GM12878 (cell line): Measurements from ENCODE around the gene UROC1. TPM values are rescaled to one million over a fixed set of nuclear protein-coding genes. Genes with fewer than 3 reads are reported as not detected.

Experiments
- ATAC-seq: fragments of 200-7000 bp; cut with Tn5 transposase; 3 replicates; pipeline ENCODE4 v1.9.1; 2020; ENCODE audit warnings: mild to moderate bottlenecking, moderate library complexity
- BruUV-seq: library from RNA; stranded (reverse); fragments of 400-500 nt; replicated peaks from 2 replicates; lab custom pipeline; 2021; lab: Mats Ljungman, UMichigan
- CTCF ChIA-PET: fragments of 300-600 bp; sonication (Branson Sonifier 250); formaldehyde crosslinking; extraction: SDS; loops from one replicate; lab custom pipeline; 2021; ENCODE audit warnings: inconsistent platforms; lab: Yijun Ruan, JAX
- POLR2A ChIA-PET: fragments of 350-600 bp; formaldehyde crosslinking; extraction: SDS; loops from one replicate; lab custom pipeline; 2021; ENCODE audit warnings: inconsistent platforms; lab: Charles Lee
- RAD21 ChIA-PET: fragments of 300-600 bp; sonication (Branson Sonifier 250); formaldehyde crosslinking; loops from one replicate; lab custom pipeline; 2023; ENCODE audit warnings: antibody characterized with exemption; ENCODE audit not compliant: unreplicated experiment; lab: Charles Lee
- SMC1A ChIA-PET: fragments of 300-600 bp; sonication (Branson Sonifier 250); formaldehyde crosslinking; loops from one replicate; lab custom pipeline; 2023; ENCODE audit not compliant: unreplicated experiment, uncharacterized antibody; lab: Charles Lee
- DNase-seq: peaks from one replicate; pipeline ENCODE4 v3.0.0-alpha.2; 2011; ENCODE audit warnings: low read depth, low spot score
- FAIRE-seq: peaks from 3 replicates; lab custom pipeline; 2011; peaks lifted over from hg19 to GRCh38; lab: Jason Lieb, UNC
- H2AFZ ChIP-seq: 2 replicates; pipeline ENCODE4 v1.6.0; 2011; ENCODE audit warnings: low read depth, low read length, control low read depth; ENCODE audit not compliant: control insufficient read depth
- H3K27ac ChIP-seq: 2 replicates; pipeline ENCODE4 v1.5.1; 2011; ENCODE audit warnings: control low read depth; ENCODE audit not compliant: control insufficient read depth, insufficient read depth
- H3K27me3 ChIP-seq, 2 experiments: replicated peaks in 1 of 2; 2 replicates each; pipeline versions ENCODE4 v1.6.0 to v1.6.1; 2011; ENCODE audit warnings: low read length in 1 of 2; ENCODE audit not compliant: control insufficient read depth in 2 of 2, insufficient read depth in 2 of 2
- H3K36me3 ChIP-seq, 2 experiments: 2 replicates each; pipeline ENCODE4 v1.5.1; 2011; ENCODE audit warnings: low read length in 1 of 2; ENCODE audit not compliant: control insufficient read depth in 2 of 2, insufficient read depth in 2 of 2
- H3K4me1 ChIP-seq: 2 replicates; pipeline ENCODE4 v1.6.1; 2011; ENCODE audit warnings: mild to moderate bottlenecking, low read length, moderate library complexity, mixed read lengths; ENCODE audit not compliant: control insufficient read depth, insufficient read depth
- H3K4me2 ChIP-seq: 2 replicates; pipeline ENCODE4 v1.6.0; 2011; ENCODE audit warnings: control low read depth; ENCODE audit not compliant: control insufficient read depth, insufficient read depth
- H3K4me3 ChIP-seq: fragments of 200-600 bp; sonication (generic); 2 replicates; pipeline ENCODE4 v1.5.1; 2016
- H3K79me2 ChIP-seq: 2 replicates; pipeline ENCODE4 v1.6.0; 2011; ENCODE audit warnings: low read length; ENCODE audit not compliant: control insufficient read depth, insufficient read depth
- H3K9ac ChIP-seq: 2 replicates; pipeline ENCODE4 v1.8.0; 2011; ENCODE audit warnings: low read length, control low read depth, mixed read lengths; ENCODE audit not compliant: control insufficient read depth, insufficient read depth
- H3K9me3 ChIP-seq: replicated peaks from 3 replicates; pipeline ENCODE4 v1.5.1; 2011; ENCODE audit warnings: mild to moderate bottlenecking, low read length; ENCODE audit not compliant: control insufficient read depth, insufficient read depth
- H4K20me1 ChIP-seq: 2 replicates; pipeline ENCODE4 v1.6.0; 2011; ENCODE audit not compliant: control insufficient read depth, insufficient read depth
- BCL3 ChIP-seq: IDR thresholded peaks from 2 replicates; pipeline ENCODE4 v1.6.1; 2011; ENCODE audit warnings: borderline replicate concordance, low read depth, mild to moderate bottlenecking, moderate library complexity, low read length; ENCODE audit not compliant: insufficient read depth, poor library complexity, severe bottlenecking
- CHD2 ChIP-seq: IDR thresholded peaks from 2 replicates; pipeline ENCODE4 v1.6.1; 2011; ENCODE audit warnings: low read depth, low read length, improper control_type of control experiment, borderline replicate concordance
- CTCF ChIP-seq, 3 experiments: IDR thresholded peaks in 2 of 3; conservative IDR thresholded peaks in 1 of 3; 2 replicates each; pipeline ENCODE4 v1.5.1; 2011; ENCODE audit warnings: low read depth in 3 of 3, low read length in 3 of 3, mild to moderate bottlenecking in 3 of 3, control low read depth in 2 of 3, moderate library complexity in 2 of 3, inconsistent platforms in 1 of 3, mixed read lengths in 1 of 3; ENCODE audit not compliant: control insufficient read depth in 2 of 3, insufficient read depth in 1 of 3; ENCODE audit errors: extremely low read depth in 1 of 3
- FOS ChIP-seq: IDR thresholded peaks from 3 replicates; pipeline ENCODE4 v1.6.1; 2011; ENCODE audit warnings: borderline replicate concordance; ENCODE audit not compliant: insufficient read length; ENCODE audit errors: extremely low read depth
- JUNB ChIP-seq: IDR thresholded peaks from 2 replicates; pipeline ENCODE4 v1.6.1; 2016; ENCODE audit warnings: antibody characterized with exemption, mild to moderate bottlenecking
- LARP7 ChIP-seq: fragments of 450-650 bp; IDR thresholded peaks from 2 replicates; pipeline ENCODE4 v1.6.1; 2017; ENCODE audit warnings: mild to moderate bottlenecking
- MTA2 ChIP-seq: fragments of 450-650 bp; IDR thresholded peaks from 2 replicates; pipeline ENCODE4 v1.6.1; 2016; ENCODE audit warnings: low read depth, mild to moderate bottlenecking, moderate library complexity
- MYB ChIP-seq: fragments of 150-350 bp; IDR thresholded peaks from 2 replicates; pipeline ENCODE4 v1.6.1; 2014; ENCODE audit warnings: mild to moderate bottlenecking, low read depth, low read length, borderline replicate concordance
- NFXL1 ChIP-seq: fragments of 450-650 bp; IDR thresholded peaks from 2 replicates; pipeline ENCODE4 v1.6.1; 2017; ENCODE audit warnings: antibody characterized with exemption, mild to moderate bottlenecking, borderline replicate concordance
- PML ChIP-seq: IDR thresholded peaks from 2 replicates; pipeline ENCODE4 v1.6.1; 2012; ENCODE audit warnings: low read length, inconsistent platforms
- USF2 ChIP-seq: IDR thresholded peaks from 2 replicates; pipeline ENCODE4 v1.6.1; 2011; ENCODE audit warnings: low read depth, low read length, improper control_type of control experiment, borderline replicate concordance
- ZNF217 ChIP-seq: fragments of 450-650 bp; IDR thresholded peaks from 2 replicates; pipeline ENCODE4 v1.6.1; 2017; ENCODE audit warnings: antibody characterized with exemption, mild to moderate bottlenecking
- ZNF622 ChIP-seq: fragments of 450-650 bp; IDR thresholded peaks from 2 replicates; pipeline ENCODE4 v1.6.1; 2017; ENCODE audit warnings: mild to moderate bottlenecking, inconsistent platforms
- WGBS: methylation state at CpG from one replicate; pipeline ENCODE4 v1.1.6; 2016; ENCODE audit warnings: low lambda C conversion rate; ENCODE audit not compliant: insufficient replicate concordance, insufficient coverage; ENCODE audit errors: missing lambda C conversion rate; 5-methylcytosine and 5-hydroxymethylcytosine counted together
- in situ Hi-C: fragments of 300-500 bp; cut with MboI; formaldehyde crosslinking; loops from 9 replicates; pipeline ENCODE4 v1.14.3; 2018; ENCODE audit warnings: mixed read lengths
- intact Hi-C: fragments of 100-400 bp; cut with micrococcal nuclease; formaldehyde crosslinking; loops from one replicate; pipeline ENCODE4 v1.14.2; 2022; ENCODE audit not compliant: unreplicated experiment
- polyA plus RNA-seq, 11 experiments: library from polyadenylated mRNA; depleted of rRNA in 4 of 11; unstranded in 6 of 11; stranded (reverse) in 5 of 11; fragments of >200 nt; fragmentation: Nextera tagmentation in 4 of 11; fragmentation: Illumina TruSeq in 1 of 11; extraction: Ambion mirVana in 4 of 11; extraction: Trizol in 1 of 11; gene quantifications; 1 replicate in 1 of 11; 2 replicates in 10 of 11; pipeline versions ENCODE4 v1.2.1 to v1.2.3, GENCODE V29; 2011 to 2016; ENCODE audit warnings: inconsistent platforms in 2 of 11, missing spikeins in 2 of 11, low read depth in 1 of 11
- total RNA-seq, 4 experiments: library from RNA; depleted of rRNA in 3 of 4; stranded (reverse); fragments of >200 nt in 3 of 4; fragmentation: Illumina TruSeq in 1 of 4; extraction: Trizol in 1 of 4; gene quantifications; 2 replicates each; pipeline versions ENCODE4 v1.2.1 to v1.2.3, GENCODE V29; 2013 to 2021

The UROC1 gene
- total and polyA plus RNA-seq, 10 of the 15 experiments (the other 5 are each of a cell fraction or from before 2014, with no cell fraction given), result 0.04 TPM; not detected in 9

- TF ChIP-seq BCL3, result no peak
- TF ChIP-seq MYB, result no peak
Observed at GRCh38 chr3:126448893-126449180, 68.7 kb downstream of the UROC1 start (continued).

GRCh38 chr3:126448136-126448892 lies 69.3 kb downstream of the UROC1 start:
- DNase-seq (no peak), ATAC-seq (no peak), FAIRE-seq (no peak)
- in situ Hi-C loops, result no loop called here
- peaks cover 8 to 10% of the 10 kb centered on the region in 2 experiments; a peak in 3 of 4 replicates for H3K36me3 ChIP-seq
- no peak overlapping the region for H3K27ac ChIP-seq
- intact Hi-C loops, result no loop called here
- no TSS peak for BruUV-seq
- no peak overlapping the region for H3K4me3 ChIP-seq
- POLR2A ChIA-PET, result no interaction called here
- H4K20me1 ChIP-seq, result no peaks in the 10 kb centered on the region
- SMC1A ChIA-PET, result interaction anchor here (0.8 kb wide), 1 partner anchor 14 kb away, joined by 4 read pairs; no protein-coding TSS in a partner anchor
- TF ChIP-seq NFXL1 (no peak), FOS (no peak), MTA2 (no peak), CHD2 (no peak), LARP7 (no peak), ZNF622 (no peak), JUNB (no peak), PML (no peak), CTCF (IDR thresholded peaks at IDR 0.05 in 2 of 3, conservative IDR thresholded peaks at IDR 0.05 in 1 of 3; ENCODE audit: control insufficient read depth in 2 of 3, extremely low read depth in 1 of 3, insufficient read depth in 1 of 3, low read depth in 3 of 3, low read length in 3 of 3) (no peak), USF2 (no peak), ZNF217 (no peak)
- CTCF ChIA-PET, result no interaction called here
- H3K9me3 ChIP-seq, result no peaks in the 10 kb centered on the region
- no peaks in the 10 kb centered on the region for H3K79me2 ChIP-seq
- H3K4me2 ChIP-seq, result no peak overlapping the region
- 95% methylated on average over 16 of the region's 17 CpGs for WGBS
- RAD21 ChIA-PET, result no interaction called here
- no peak overlapping the region for H2AFZ ChIP-seq
- no peaks in the 10 kb centered on the region for H3K4me1 ChIP-seq
- H3K9ac ChIP-seq, result no peak overlapping the region
- no peaks in the 10 kb centered on the region for H3K27me3 ChIP-seq
